ENCODE measurements around the gene RAPGEF1. TPM values are rescaled to one million over a fixed set of nuclear protein-coding genes. Genes with fewer than 3 reads are reported as not detected.

Gene RAPGEF1
- polyA plus RNA-seq, 1 donor from 2014 or later, result 23.6 TPM

GRCh38 chr9:131675437-131676022 is 64.3 kb downstream of the RAPGEF1 start:
- TF ChIP-seq POLR2AphosphoS5 (IDR thresholded peaks at IDR 0.05) (no peak), MXI1 (conservative IDR thresholded peaks at IDR 0.05; ENCODE audit: poor library complexity, severe bottlenecking) (no peak), SMC3 (conservative IDR thresholded peaks at IDR 0.05; ENCODE audit: poor library complexity) (no peak), CTCF (IDR thresholded peaks at IDR 0.05; ENCODE audit: poor library complexity, severe bottlenecking) (no peak), EZH2 (IDR thresholded peaks at IDR 0.05; ENCODE audit: borderline replicate concordance, insufficient read depth, low read length, poor library complexity, severe bottlenecking) (no peak), TAF1 (IDR thresholded peaks at IDR 0.05; ENCODE audit: low read depth) (no peak), REST (IDR thresholded peaks at IDR 0.05; ENCODE audit: borderline replicate concordance) (no peak), EP300 (conservative IDR thresholded peaks at IDR 0.05; ENCODE audit: poor library complexity, severe bottlenecking) (no peak), RAD21 (conservative IDR thresholded peaks at IDR 0.05) (no peak)
- Histone ChIP-seq H2AFZ (ENCODE audit: low read depth, low read length) (no peak overlapping the region), H3K4me3 (ENCODE audit: low read length) (no peak overlapping the region), H3K9ac (ENCODE audit: low read length) (no peak overlapping the region), H3K36me3 (ENCODE audit: insufficient read depth, low read length) (no peaks in the 10 kb centered on the region), H3K9me2 (ENCODE audit: insufficient read depth, low read length) (no peaks in the 10 kb centered on the region), H4K20me1 (ENCODE audit: insufficient read depth) (no peaks in the 10 kb centered on the region), H3K79me2 (replicated peaks; ENCODE audit: insufficient read depth, low read length) (peaks cover 19% of the 10 kb centered on the region), H3F3A (ENCODE audit: insufficient read depth, low read length, poor library complexity, severe bottlenecking) (no peaks in the 10 kb centered on the region), H3K27ac (ENCODE audit: low read length) (no peak overlapping the region), H3K27me3 (ENCODE audit: insufficient read depth, low read depth, low read length) (no peaks in the 10 kb centered on the region), H3K4me2 (ENCODE audit: low read length) (no peak overlapping the region), H3K9me3 (ENCODE audit: low read length) (no peaks in the 10 kb centered on the region)

GRCh38 chr9:131674425-131675421 is 65.2 kb downstream of the RAPGEF1 start:
- no peak overlapping the region for H3K9ac ChIP-seq (ENCODE audit: low read length)
- peaks cover 17% of the 10 kb centered on the region for H3K79me2 ChIP-seq (replicated peaks; ENCODE audit: insufficient read depth, low read length)

More at GRCh38 chr9:131674425-131675421, 65.2 kb downstream of the RAPGEF1 start:
- Histone ChIP-seq H3K9me3 (ENCODE audit: low read length) (no peaks in the 10 kb centered on the region), H3F3A (ENCODE audit: insufficient read depth, low read length, poor library complexity, severe bottlenecking) (no peaks in the 10 kb centered on the region), H3K36me3 (ENCODE audit: insufficient read depth, low read length) (no peaks in the 10 kb centered on the region), H4K20me1 (ENCODE audit: insufficient read depth) (no peaks in the 10 kb centered on the region), H3K4me2 (ENCODE audit: low read length) (no peak overlapping the region), H2AFZ (ENCODE audit: low read depth, low read length) (no peak overlapping the region), H3K9me2 (ENCODE audit: insufficient read depth, low read length) (no peaks in the 10 kb centered on the region), H3K4me3 (ENCODE audit: low read length) (no peak overlapping the region), H3K27ac (ENCODE audit: low read length) (no peak overlapping the region), H3K27me3 (ENCODE audit: insufficient read depth, low read depth, low read length) (no peaks in the 10 kb centered on the region)
- TF ChIP-seq EP300 (conservative IDR thresholded peaks at IDR 0.05; ENCODE audit: poor library complexity, severe bottlenecking) (no peak), TAF1 (IDR thresholded peaks at IDR 0.05; ENCODE audit: low read depth) (no peak), REST (IDR thresholded peaks at IDR 0.05; ENCODE audit: borderline replicate concordance) (no peak)
